ENCODE data around the gene ACSF2.

Gene ACSF2

DNA sequence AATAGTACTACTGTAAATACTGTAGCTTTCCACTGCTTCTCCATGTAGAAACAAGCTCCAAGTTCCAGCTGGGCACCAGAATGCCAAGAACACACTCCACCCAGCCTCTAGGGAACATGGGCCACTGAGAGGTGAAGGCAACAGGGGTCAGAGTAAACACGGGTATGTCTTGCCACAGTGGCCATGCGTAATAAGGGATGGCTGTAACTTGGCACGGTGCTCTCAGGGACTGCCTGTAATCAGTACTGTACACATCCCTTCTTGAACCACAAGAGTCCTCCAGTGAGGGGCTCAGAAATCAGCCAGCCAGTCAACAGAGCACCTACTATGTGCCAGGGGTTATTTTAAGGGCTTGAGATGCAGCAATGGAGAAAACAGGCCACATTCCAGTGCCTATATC, 39.5 kb upstream of the ACSF2 start:
- in situ Hi-C loops (cut with MboI; ENCODE audit: low pct_unique_long_range_greater_than_20kb, low sequenced_read_pairs, unreplicated experiment) = no loop called here
- TF ChIP-seq, protein P1, sequence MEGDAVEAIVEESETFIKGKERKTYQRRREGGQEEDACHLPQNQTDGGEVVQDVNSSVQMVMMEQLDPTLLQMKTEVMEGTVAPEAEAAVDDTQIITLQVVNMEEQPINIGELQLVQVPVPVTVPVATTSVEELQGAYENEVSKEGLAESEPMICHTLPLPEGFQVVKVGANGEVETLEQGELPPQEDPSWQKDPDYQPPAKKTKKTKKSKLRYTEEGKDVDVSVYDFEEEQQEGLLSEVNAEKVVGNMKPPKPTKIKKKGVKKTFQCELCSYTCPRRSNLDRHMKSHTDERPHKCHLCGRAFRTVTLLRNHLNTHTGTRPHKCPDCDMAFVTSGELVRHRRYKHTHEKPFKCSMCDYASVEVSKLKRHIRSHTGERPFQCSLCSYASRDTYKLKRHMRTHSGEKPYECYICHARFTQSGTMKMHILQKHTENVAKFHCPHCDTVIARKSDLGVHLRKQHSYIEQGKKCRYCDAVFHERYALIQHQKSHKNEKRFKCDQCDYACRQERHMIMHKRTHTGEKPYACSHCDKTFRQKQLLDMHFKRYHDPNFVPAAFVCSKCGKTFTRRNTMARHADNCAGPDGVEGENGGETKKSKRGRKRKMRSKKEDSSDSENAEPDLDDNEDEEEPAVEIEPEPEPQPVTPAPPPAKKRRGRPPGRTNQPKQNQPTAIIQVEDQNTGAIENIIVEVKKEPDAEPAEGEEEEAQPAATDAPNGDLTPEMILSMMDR (IDR thresholded peaks at IDR 0.05; ENCODE audit: extremely low read depth, insufficient read depth, missing control alignments) = no peak
- DNase-seq (ENCODE audit: low spot score) = no peak

DNA sequence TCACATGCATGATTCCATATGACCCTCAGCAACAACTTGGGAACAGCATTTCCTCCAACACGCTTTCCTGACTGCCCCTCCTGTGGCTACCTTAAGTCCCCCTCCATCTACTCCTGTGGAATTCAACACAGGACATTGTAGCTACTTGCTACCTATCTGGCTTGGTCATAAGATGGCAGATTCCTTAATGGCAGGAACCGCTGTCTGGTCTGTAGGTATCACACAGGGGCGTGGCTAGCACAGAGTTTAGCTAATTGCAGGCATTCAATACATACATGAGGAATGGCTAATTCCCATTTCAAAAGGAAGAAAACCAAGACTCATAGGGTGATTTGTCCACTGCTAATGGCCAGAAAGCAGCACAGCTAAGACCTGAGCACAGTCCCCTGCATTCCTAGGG, 37.3 kb upstream of the ACSF2 start:
- no peak for DNase-seq (ENCODE audit: low spot score)
- in situ Hi-C loops (cut with MboI; ENCODE audit: low pct_unique_long_range_greater_than_20kb, low sequenced_read_pairs, unreplicated experiment) = no loop called here
- TF ChIP-seq, protein P1 (IDR thresholded peaks at IDR 0.05; ENCODE audit: extremely low read depth, insufficient read depth, missing control alignments) = no peak

DNA sequence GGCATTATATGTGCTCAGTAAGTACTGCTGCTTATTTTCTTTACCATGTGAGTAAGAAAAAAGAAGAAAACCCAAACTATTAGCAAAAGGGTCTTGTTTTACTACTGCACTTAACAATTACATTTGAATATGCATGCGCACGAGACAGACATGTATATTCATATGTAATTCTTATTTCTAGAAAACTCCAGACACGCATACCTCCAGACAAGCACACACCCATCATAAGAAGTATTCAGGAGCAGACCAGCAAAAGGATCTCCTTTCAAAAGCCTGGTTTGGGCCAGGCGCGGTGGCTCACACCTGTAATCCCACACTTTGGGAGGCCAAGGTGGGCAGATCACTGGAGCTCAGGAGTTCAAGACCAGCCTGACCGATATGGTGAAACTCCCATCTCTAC, 36.5 kb upstream of the ACSF2 start:
- in situ Hi-C loops (cut with MboI; ENCODE audit: low pct_unique_long_range_greater_than_20kb, low sequenced_read_pairs, unreplicated experiment) = no loop called here
- TF ChIP-seq, protein P1 (IDR thresholded peaks at IDR 0.05; ENCODE audit: extremely low read depth, insufficient read depth, missing control alignments) = no peak
- no peak for DNase-seq (ENCODE audit: low spot score)

DNA sequence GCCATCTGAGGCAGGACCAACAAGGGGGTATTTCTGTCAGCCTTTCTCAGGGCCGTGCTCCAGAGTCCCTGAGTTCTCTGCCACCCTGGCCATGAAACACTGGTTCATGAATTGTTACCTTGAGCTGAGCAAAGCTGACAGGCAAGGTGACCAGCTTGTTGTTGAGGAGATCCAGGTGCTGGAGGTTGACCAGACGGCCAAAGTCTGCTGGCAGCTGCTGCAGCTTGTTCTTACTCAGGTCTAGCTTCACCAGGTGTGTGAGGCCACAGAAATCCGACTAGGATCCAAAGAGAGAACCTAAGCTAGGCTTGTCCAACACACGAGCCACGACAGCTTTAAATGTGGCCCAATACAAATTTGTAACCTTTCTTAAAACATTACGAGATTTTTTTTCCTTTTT, 33.4 kb upstream of the ACSF2 start:
- DNase-seq (ENCODE audit: low spot score) = no peak
- TF ChIP-seq, protein P1 (IDR thresholded peaks at IDR 0.05; ENCODE audit: extremely low read depth, insufficient read depth, missing control alignments) = no peak
- in situ Hi-C loops (cut with MboI; ENCODE audit: low pct_unique_long_range_greater_than_20kb, low sequenced_read_pairs, unreplicated experiment) = no loop called here

DNA sequence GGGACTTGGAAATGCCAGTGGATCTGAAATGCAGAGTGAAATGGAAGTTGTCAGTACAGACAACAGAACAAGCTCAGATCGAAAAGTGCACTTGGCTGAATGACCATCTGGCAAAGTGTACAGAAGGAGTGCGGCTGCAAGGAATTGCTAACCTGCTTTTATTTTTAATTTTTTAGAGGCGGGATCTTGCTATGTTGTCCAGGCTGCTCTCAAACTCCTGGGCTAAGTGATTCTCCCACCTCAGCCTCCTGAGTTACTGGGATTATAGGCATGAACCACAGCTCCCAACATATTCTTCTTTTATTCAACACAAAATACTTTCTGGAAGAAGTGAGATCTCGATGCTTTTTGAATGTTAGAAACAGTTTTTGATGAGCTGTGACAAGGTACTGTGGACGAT, 32.3 kb upstream of the ACSF2 start:
- in situ Hi-C loops (cut with MboI; ENCODE audit: low pct_unique_long_range_greater_than_20kb, low sequenced_read_pairs, unreplicated experiment) = no loop called here
- no peak for DNase-seq (ENCODE audit: low spot score)
- TF ChIP-seq, protein P1 (IDR thresholded peaks at IDR 0.05; ENCODE audit: extremely low read depth, insufficient read depth, missing control alignments) = no peak

DNA sequence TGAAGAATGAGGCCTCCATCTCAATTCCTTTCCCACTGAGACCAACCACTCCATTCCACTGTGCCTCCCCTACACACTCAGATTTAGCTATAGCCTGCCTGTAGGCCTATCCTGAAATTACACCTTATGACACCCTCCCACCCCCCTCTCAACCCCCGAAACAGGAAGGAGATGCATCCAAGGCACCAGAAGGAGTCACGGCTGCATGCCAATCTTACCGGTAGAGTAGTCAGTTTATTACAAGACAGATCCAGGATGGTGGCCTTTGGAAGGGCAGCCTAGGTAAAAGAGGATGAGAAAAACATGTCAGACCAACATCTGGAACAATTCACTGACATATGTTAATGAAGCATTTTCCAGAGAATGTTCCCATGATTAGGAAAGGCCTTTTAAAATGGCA, 31.3 kb upstream of the ACSF2 start:
- DNase-seq (ENCODE audit: low spot score) = no peak
- in situ Hi-C loops (cut with MboI; ENCODE audit: low pct_unique_long_range_greater_than_20kb, low sequenced_read_pairs, unreplicated experiment) = no loop called here
- TF ChIP-seq, protein P1 (IDR thresholded peaks at IDR 0.05; ENCODE audit: extremely low read depth, insufficient read depth, missing control alignments) = no peak
